Vagina (tissue), 2 donors: ENCODE measurements around the gene MAB21L3.

Source experiments
- CTCF ChIP-seq, 3 experiments: fragments of 450-650 bp in 2 of 3; fragments of 200-600 bp in 1 of 3; sonication (generic) in 1 of 3; IDR thresholded peaks; one replicate each; pipeline ENCODE4 v1.5.1; 2017 to 2019; ENCODE audit warnings: antibody characterized with exemption in 3 of 3, mild to moderate bottlenecking in 2 of 3, moderate library complexity in 2 of 3
- POLR2A ChIP-seq, 2 donors: fragments of 450-650 bp; IDR thresholded peaks; one replicate each; pipeline ENCODE4 v1.6.1; 2017; ENCODE audit warnings: antibody characterized with exemption in 2 of 2, mild to moderate bottlenecking in 2 of 2, moderate library complexity in 2 of 2

GRCh38 chr1:116099919-116100318 lies 11.3 kb upstream of the MAB21L3 start:
- TF ChIP-seq CTCF (IDR thresholded peaks at IDR 0.05) (no peak), POLR2A (IDR thresholded peaks at IDR 0.05) (no peak)
